ENCODE measurements around the gene SPRED3. TPM values are rescaled to one million over a fixed set of nuclear protein-coding genes. Genes with fewer than 3 reads are reported as not detected.

The SPRED3 gene
- polyA plus RNA-seq, 3 donors: 0.31 to 0.89 (median 0.34) TPM

DNA sequence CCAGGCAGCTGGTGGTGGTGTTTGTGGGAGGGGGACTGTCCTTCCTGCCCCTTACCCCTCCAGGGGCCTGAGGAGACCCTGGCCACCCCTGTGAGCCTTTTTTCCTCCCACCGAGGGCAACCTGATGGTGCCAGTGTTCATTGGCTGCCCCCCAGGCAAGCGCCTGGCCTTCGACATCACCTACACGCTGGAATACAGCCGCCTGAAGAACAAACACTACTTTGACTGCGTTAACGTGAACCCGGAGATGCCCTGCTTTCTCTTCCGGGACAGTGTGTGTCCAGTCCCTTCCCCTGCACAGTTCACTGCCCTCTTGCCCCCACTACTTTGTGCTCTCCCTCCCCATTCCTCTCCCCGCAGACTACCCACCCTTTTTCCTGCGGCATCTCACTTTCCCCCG is 21.5 kb upstream of the SPRED3 start:
- H3K27ac ChIP-seq (ENCODE audit: low read depth, low read length): no peak overlapping the region
- 60 to 84% (median 77%) methylated on average over 10 to 12 of the region's 12 CpGs for WGBS, 3 donors

DNA sequence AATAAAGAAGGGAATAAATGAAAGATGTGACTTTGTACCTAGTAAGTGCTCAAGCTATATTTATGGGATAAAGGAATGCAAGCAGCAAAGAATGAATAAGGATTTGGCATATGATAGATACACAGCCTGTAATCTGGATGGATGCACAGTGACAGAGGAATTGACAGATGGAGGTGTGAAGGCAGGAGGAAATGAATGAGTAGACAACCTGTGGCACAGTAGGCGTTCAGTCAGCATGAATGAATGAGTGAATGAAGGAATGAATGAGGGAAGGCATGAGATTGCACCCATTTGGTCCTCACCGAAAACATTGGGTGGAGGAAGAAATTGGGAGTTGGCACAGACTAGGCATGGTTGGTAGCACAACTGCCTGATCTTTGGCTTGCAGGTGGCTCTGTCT is 18.9 kb upstream of the SPRED3 start:
- 72 to 93% (median 89%) methylated on average over 2 of the region's 2 CpGs for WGBS, 3 donors
- no peak overlapping the region for H3K27ac ChIP-seq (ENCODE audit: low read depth, low read length)

DNA sequence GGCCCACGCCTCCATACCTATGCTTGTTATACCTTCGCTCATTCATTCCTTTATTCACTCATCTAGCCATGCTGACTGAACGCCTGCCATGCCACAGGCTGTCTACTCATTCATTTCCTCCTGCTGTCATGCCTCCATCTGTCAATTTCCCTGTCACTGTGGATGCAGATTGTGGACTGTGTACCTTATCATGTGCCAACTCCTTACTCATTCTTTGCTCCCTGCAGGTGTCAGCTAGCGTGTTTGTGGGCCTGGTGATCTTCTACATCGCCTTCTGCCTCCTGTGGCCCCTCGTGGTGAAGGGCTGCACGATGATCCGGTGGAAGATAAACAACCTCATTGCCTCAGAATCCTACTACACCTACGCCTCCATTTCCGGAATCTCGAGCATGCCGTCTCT is 18.2 kb upstream of the SPRED3 start:
- 63 to 78% (median 71%) methylated on average over 12 of the region's 12 CpGs for WGBS, 3 donors
- H3K27ac ChIP-seq (ENCODE audit: low read depth, low read length): no peak overlapping the region

DNA sequence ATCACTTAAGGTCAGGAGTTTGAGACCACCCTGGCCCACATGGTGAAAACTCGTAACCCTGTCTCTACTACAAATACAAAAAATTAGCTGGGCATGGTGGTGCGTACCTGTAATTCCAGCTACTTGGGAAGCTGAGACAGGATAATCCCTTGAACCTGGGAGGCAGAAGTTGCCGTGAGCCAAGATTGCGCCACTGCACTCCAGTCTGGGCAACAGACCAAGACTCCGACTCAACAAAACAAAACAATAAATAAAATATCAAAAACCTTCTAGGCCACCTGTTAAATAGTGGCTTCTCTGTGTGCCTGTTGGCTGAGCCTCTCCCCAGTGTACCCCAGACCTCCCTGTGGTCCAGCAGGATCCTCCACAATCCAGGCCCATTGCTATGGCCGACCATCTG is 17.4 kb upstream of the SPRED3 start:
- no peak overlapping the region for H3K27ac ChIP-seq (ENCODE audit: low read depth, low read length)
- WGBS, 3 donors: 72 to 80% (median 73%) methylated on average over 6 of the region's 6 CpGs

DNA sequence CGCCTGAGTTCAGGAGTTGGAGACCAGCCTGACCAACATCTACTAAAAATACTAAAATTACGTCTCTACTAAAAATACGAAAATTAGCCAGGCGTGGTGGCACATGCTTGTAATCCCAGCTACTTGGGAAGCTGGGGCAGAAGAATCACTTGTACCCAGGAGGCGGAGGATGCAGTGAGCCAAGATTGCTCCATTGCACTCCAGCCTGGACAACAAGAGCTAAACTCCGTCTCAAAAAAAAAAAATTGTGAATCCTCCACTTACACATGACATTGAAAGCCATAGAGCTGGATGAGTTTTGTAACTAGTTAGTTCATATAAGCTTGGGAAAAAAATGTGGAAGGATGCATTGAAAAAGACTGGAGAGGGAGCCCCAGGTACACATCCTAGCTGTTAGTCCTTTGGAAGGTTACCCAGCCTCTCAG is 14.6 kb upstream of the SPRED3 start:
- H3K27ac ChIP-seq (ENCODE audit: low read depth, low read length): peak overlapping the region; percentile 76
- WGBS, 3 donors: 72 to 74% (median 73%) methylated on average over 6 of the region's 6 CpGs

DNA sequence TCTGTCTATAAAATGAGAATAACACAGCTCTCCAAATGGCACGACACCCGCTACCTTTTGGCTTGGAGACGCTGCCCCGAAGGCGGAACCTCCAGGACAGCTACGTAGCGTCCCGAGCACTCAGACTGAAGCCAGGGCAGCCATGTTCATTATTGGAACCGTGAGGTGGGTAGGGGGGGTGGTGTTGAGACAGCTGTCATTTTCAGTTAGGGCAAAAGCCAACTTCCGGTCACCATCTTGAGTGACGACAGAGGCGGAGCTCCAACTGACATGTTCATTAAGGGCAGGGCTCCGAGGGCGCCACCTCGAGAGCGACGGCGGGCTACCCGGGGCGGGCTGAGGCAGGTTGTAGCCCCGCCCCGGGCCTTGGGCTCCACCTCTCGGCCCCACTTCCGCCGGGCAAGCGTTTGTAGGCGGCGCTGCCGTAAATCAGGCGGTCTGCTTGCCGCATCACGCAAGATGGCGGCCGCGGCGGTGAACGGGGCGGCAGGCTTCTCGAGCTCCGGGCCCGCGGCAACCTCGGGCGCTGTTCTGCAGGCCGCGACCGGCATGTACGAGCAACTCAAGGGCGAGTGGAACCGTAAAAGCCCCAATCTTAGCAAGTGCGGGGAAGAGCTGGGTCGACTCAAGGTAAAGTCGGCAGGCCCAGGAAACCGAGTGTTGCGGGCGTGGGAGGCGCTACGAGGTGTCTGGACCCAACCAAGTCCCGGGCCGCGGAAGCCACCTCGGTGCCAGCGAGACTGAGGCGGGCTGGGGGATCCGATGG is 14.0 kb upstream of the SPRED3 start, which contains the start of gene PSMD8:
TSS of gene PSMD8 (plus strand) at position 240 of the 766 bp plus-strand sequence. CDS start at position 271, 31 bp downstream.
- H3K27ac ChIP-seq (ENCODE audit: low read depth, low read length): peak within 1 kb of the TSS; percentile 76
- WGBS, 3 donors: 0% methylated on average over 65 of the region's 65 CpGs

DNA sequence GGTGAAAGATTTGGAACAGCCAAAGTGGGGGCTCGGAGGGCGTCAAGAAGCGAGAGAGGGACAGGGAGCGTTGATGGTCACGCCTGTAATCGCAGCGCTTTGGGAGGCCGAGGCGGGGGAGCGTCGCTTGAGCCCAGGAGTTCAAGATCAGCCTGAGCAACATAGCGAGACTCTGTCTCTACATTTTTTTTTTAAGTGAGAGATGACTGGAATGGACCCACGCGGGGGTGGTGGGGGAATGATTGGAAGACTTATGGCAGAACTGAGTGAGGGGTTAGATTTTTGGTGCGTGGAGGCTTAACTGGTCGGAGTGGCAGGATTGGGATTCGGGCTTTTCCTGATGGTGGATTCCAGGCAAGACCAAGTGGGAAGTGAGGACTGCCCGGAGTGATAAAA is 13.4 kb upstream of the SPRED3 start:
- 1 to 2% (median 1%) methylated on average over 18 of the region's 18 CpGs for WGBS, 3 donors
- peak overlapping the region; percentile 76 for H3K27ac ChIP-seq (ENCODE audit: low read depth, low read length)

DNA sequence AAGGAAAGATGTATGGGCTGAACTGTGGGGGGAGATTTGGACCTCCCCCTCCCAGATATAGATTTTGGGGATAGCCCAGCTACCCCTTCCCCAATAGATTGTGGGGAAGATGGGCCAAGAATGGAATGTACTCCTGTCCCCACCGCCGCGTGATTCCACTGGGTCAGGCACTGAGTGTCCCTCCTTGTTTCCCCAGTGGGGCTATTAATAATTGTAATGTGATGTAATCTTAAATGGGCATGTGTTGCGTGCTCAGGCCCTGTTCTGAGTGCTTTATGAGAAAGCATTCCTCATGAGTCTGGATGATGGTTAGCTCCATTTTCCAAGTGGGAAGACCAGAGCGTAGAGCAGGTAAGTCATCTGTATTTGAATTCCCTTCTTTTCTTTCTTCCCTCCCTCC is 12.7 kb upstream of the SPRED3 start:
- no peak overlapping the region for H3K27ac ChIP-seq (ENCODE audit: low read depth, low read length)

DNA sequence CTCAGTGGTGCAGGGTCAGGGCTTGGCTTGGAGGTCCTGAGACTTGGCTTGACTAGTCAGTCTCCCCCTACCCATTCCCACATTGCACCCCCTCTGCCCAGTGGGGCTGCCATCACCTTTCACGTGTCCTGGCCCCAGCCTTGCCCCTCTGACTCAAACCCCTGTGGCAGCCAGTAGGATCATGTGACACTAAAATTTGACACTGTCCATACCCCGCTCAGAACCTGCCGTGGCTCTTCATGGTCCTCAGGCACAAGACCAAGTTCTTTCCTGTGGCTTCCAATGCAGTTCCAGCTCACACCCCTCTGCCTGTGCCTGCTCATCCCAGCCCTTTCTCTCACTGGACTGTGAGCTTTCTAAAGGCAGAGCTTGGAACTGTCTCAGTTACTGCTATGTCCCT is 11.9 kb upstream of the SPRED3 start:
- 77 to 85% (median 82%) methylated on average over 3 of the region's 3 CpGs for WGBS, 3 donors

More for the DNA sequence above, 12.7 kb upstream of the SPRED3 start:
- WGBS, 3 donors: 61 to 79% (median 76%) methylated on average over 5 of the region's 5 CpGs

DNA sequence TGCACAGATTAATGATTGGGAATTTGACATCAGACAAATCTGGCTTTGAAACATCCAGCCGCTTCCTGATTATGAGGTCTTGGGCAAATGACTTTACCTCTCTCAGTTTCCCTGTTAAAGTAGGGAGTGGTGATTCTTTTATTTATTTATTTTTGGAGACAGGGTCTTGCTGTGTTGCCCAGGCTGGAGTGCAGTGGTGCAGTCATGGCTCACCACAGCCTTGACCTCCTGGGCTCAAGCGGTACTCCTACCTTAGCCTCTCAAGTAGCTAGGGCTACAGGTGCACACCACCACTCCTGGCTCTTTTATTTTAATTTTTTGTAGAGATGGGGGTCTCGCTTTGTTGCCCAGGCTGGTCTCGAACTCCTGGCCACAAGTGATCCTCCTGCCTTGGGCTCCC is 11.4 kb upstream of the SPRED3 start:
- 98 to 100% (median 98%) methylated on average over 4 of the region's 4 CpGs for WGBS, 3 donors
- H3K27ac ChIP-seq (ENCODE audit: low read depth, low read length): no peak overlapping the region

More for the DNA sequence above, 11.9 kb upstream of the SPRED3 start:
- H3K27ac ChIP-seq (ENCODE audit: low read depth, low read length): no peak overlapping the region

DNA sequence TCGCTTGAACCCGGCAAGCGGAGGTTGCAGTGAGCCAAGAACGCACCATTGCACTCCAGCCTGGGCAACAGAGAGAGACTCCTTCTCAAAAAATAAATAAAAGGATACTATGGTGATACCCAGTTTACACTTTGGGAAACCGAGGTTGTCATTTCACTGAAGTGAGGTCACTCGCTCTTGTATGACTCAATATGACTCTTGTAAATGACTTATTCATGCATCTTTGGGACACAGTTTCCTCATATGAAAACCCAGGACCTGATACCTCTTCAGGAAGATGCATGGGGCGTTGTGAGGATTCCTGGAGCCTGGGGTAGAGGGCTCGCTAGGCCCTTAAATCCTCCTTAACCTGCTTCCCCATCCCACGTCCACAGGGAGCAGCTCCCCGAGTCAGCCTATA is 9.6 kb upstream of the SPRED3 start:
- WGBS, 3 donors: 93 to 95% (median 95%) methylated on average over 10 of the region's 10 CpGs
- no peak overlapping the region for H3K27ac ChIP-seq (ENCODE audit: low read depth, low read length)

DNA sequence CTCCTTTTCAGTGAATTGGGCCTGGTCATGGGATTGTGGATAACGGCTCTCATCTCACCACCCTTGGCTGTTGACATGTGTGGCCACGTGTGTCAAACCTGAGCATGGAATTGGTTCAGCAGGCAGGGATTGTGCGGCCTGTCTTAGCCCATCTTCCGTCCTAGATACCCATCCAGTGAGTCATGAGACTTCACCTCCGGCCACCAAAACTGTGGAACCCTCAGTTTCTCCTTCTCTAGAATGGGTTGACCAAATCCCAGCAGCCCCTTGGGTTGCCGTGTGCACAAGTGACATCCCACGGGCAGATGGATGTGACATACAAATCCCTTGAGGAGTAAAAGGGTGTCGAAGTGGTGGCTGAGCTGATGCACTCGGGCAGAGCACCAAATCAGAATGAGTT is 7.4 kb upstream of the SPRED3 start:
- no peak overlapping the region for H3K27ac ChIP-seq (ENCODE audit: low read depth, low read length)
- WGBS, 3 donors: 91 to 96% (median 91%) methylated on average over 9 of the region's 9 CpGs

DNA sequence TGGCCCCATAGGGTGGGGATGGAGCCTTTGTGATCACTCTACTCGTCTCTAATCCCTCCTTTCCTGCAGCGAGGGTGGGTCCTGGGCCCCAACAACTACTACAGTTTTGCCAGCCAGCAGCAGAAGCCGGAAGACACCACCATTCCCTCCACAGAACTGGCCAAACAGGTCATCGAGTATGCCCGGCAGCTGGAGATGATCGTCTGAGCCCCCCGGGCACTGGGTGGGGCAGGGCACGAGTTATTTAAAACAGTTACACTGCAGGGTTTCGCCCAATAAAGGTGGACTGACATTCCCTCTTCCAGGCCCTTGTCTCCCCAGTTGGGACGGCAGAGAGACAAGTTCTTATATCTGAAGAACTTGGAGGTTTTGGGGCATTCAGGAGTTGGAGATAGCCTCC is 5.3 kb upstream of the SPRED3 start:
- 92 to 95% (median 92%) methylated on average over 10 of the region's 10 CpGs for WGBS, 3 donors
- no peak overlapping the region for H3K27ac ChIP-seq (ENCODE audit: low read depth, low read length)

DNA sequence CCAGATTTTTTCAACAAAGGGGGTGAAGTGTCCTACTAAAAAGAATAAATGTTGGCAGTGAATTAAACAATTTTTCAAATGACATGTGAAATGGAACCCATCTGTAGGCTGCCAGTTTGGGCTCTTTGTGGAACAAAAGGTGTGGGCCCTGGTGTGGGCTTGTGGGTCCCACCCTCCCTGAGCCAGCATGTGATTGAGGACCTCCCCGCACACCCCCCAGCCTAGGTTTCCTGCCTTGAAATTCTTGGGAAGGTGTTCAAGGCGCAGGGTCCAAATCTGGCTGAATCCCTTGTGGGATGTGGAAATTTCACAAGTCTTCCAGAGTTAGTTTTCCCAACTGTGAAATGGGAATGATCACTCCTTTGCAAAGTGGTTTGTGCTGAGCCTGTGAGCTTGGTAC is 4.8 kb upstream of the SPRED3 start:
- 94 to 100% (median 98%) methylated on average over 2 of the region's 2 CpGs for WGBS, 3 donors
- no peak overlapping the region for H3K27ac ChIP-seq (ENCODE audit: low read depth, low read length)

DNA sequence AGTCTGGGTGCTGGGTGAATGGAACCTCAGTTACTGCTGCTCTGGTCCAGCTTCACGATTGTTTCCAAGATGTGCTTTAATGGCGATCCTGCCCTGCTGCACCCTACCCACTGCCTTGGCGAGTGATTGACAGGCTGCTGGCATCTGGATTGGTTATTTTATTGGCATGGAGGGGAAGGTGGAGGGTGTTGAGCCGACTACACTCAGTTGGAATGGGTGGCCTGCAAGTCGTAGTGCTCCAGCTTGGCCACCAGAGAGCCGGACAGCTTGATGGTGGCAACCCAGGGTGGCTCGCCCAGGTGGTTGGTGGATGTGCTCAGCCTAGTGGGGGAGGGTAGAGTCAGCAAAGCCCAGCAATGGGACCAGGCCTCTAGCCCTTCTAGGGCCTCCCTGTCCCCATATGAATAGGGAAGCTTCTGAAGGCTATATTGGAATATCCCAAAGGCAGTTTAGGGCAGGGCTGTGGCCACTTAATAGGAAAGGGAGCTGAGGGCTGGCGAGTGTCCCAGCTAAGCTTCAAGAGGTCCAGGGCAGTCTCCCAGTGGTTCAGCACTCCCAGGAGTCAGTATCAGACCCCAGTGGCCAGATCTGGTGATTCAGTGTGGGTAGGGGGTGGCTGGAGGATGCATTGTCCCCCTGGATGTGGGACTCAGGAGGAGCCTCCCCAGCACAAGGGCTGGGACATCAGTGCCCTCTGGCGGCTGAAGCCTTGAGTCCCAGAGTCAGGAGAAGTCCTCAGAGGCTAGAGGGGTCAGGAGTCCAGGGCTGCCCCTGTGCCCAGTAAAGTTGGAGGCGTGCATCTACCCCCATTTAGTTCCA is 4.1 kb upstream of the SPRED3 start:
- H3K27ac ChIP-seq (ENCODE audit: low read depth, low read length): no peak overlapping the region
- WGBS, 3 donors: 82 to 94% (median 86%) methylated on average over 10 of the region's 10 CpGs

DNA sequence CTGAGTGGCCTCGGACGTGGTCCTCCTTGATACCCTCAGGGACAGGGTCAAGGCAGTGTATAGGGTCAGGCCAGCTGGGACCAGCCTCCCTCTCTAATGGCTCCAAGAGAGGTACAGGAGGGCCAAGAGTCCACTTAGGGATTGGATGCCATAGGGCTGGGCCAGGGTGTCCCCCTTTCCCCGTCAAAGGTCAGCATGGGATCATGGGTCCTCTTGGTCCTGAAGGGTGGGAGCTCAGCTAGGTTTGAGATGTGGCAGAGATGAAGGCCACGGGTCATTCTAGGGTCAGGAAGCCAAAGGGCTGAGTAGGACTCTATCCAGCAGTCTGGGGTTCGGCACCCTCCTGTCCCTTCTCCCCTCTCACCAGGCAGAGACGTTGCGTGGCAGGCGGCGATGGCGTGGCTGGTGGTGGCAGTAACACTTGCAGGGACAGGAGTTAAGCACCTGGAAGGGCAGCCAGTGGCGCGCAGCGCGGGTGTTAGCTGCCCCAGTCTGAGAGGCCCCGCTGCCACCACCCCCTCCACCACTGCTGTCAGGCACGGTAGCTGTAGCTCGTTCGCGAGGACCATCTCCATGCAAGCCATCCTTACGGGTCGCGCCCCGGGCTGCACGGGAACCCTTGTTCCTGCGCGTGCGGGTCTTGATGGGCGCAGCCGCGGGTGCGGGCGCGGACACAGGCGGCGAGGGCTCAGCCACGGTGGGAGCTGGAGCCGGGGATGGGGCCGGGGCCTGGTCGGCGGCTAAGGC is 3.3 kb upstream of the SPRED3 start:
- H3K27ac ChIP-seq (ENCODE audit: low read depth, low read length): no peak overlapping the region
- WGBS, 3 donors: 79 to 85% (median 82%) methylated on average over 34 to 40 of the region's 40 CpGs

DNA sequence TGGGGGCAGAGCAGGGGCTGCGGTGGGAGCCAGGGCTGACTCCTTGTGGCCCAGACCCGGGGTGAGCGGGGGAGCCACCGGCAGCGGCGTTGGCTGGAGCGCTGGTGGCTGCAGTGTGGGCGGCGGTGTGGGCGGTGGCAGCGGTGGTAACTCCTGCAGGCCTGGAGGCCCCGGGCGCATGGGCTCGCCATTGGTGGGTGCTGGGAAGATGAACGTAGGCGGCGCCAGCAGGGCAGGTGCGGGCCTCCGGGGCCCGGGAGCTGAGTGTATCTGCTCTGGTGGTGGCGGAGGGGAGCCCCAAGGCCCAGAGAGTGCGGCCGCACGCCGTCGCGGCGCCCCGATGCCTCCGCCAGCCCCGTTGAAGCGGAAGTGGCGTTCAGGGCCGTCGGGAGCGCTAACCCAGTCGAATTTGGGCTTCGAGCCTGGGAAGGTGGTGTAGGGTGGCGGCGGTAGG is 2.7 kb upstream of the SPRED3 start:
- 45 to 75% (median 63%) methylated on average over 39 to 40 of the region's 40 CpGs for WGBS, 3 donors
- no peak overlapping the region for H3K27ac ChIP-seq (ENCODE audit: low read depth, low read length)

DNA sequence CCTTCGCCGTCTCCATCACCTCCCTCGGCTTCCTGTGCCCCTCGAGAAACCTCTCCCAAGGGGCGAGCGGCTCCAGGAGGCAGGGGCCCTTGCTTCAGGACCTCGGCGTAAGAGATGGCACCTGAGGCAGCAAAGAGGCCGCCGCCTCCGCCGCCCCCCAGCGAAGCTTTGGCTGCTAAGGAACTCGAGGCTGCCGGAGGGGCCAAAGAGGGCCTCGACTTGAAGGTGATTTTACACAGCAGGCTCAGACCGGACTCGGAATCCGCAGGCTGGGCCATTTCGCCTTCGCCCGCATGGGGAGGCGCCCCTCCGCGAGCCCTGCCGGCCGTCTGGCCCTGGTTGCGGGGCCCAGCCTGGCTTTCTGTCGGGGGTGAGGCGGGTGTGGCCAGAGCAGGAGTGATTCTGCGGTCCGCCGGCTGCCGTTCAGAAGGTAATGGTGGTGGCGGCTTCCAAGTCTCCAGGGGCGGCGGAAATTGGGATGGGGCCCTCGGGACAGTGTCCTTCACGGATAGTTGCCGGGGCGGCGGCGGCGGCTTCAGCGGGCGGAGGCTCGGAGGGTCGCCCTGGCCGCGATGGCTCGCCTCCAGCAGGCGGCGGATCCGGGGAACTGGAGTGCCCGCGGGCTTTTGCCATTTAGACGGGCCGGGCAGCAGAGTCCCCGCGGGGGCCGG is 2.1 kb upstream of the SPRED3 start:
- H3K27ac ChIP-seq (ENCODE audit: low read depth, low read length): no peak overlapping the region
- 46 to 57% (median 48%) methylated on average over 51 to 61 of the region's 61 CpGs for WGBS, 3 donors
